ENCODE data around the gene AKAP13. TPM values are rescaled to one million over a fixed set of nuclear protein-coding genes. Genes with fewer than 3 reads are reported as not detected.

AKAP13 gene
- total RNA-seq, 1 experiment from 2014 or later: 54.5 TPM

GRCh38 chr15:85423256-85423655 lies 42.9 kb downstream of the AKAP13 start:
- CTCF ChIA-PET: no interaction called here
- POLR2A ChIA-PET (ENCODE audit: low non-redundant PET): no interaction called here
- intact Hi-C loops (cut with micrococcal nuclease; ENCODE audit: unreplicated experiment): no loop called here

DNA sequence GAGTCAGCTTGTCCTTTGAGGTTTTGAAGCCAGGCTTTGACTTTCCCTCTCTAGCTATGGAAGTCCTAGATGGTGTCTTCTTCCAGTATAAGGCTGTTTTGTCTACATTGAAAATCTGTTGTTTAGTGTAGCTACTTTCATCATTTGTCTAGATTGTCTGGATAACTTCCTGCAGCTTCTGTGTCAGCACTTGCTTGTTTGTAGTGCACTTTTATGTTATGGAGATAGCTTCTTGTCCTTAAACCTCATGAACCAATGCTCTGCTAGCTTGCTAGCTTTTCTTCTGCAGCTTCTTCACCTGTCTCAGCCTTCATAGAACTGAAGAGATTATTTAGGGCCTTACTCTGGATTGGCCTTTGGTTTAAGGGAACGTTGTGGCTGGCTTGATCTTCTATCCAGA lies 43.8 kb downstream of the AKAP13 start:
- ChIA-PET CTCF (no interaction called here), POLR2A (ENCODE audit: low non-redundant PET) (no interaction called here)
- no peak overlapping the region for H3K27ac ChIP-seq (ENCODE audit: low read depth, low read length, poor library complexity, severe bottlenecking)
- no peaks in the 10 kb centered on the region for H3K9me3 ChIP-seq (ENCODE audit: low read depth, low read length, poor library complexity, severe bottlenecking)
- TF ChIP-seq, protein P1, sequence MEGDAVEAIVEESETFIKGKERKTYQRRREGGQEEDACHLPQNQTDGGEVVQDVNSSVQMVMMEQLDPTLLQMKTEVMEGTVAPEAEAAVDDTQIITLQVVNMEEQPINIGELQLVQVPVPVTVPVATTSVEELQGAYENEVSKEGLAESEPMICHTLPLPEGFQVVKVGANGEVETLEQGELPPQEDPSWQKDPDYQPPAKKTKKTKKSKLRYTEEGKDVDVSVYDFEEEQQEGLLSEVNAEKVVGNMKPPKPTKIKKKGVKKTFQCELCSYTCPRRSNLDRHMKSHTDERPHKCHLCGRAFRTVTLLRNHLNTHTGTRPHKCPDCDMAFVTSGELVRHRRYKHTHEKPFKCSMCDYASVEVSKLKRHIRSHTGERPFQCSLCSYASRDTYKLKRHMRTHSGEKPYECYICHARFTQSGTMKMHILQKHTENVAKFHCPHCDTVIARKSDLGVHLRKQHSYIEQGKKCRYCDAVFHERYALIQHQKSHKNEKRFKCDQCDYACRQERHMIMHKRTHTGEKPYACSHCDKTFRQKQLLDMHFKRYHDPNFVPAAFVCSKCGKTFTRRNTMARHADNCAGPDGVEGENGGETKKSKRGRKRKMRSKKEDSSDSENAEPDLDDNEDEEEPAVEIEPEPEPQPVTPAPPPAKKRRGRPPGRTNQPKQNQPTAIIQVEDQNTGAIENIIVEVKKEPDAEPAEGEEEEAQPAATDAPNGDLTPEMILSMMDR (conservative IDR thresholded peaks at IDR 0.05; ENCODE audit: low read depth, low read length): no peak
- no peak for TF ChIP-seq EZH2 (IDR thresholded peaks at IDR 0.05; ENCODE audit: borderline replicate concordance, low read depth, low read length, poor library complexity, severe bottlenecking)
- peaks cover 40% of the 10 kb centered on the region for H3K4me1 ChIP-seq (ENCODE audit: insufficient read depth, low read length, poor library complexity, severe bottlenecking)
- intact Hi-C loops (cut with micrococcal nuclease; ENCODE audit: unreplicated experiment): no loop called here
- no peaks in the 10 kb centered on the region for H3K36me3 ChIP-seq (ENCODE audit: insufficient read depth, low read length, poor library complexity, severe bottlenecking)
- no peak overlapping the region for H3K4me3 ChIP-seq (ENCODE audit: low read depth, low read length, poor library complexity, severe bottlenecking)
- no peak for DNase-seq (ENCODE audit: low spot score)
- BruUV-seq (replicated peaks): no TSS peak
- no peaks in the 10 kb centered on the region for H3K27me3 ChIP-seq (replicated peaks; ENCODE audit: insufficient read depth, low read depth, low read length, poor library complexity)

More at GRCh38 chr15:85423256-85423655, 42.9 kb downstream of the AKAP13 start:
- Histone ChIP-seq H3K27ac (ENCODE audit: low read depth, low read length, poor library complexity, severe bottlenecking) (no peak overlapping the region), H3K9me3 (ENCODE audit: low read depth, low read length, poor library complexity, severe bottlenecking) (no peaks in the 10 kb centered on the region), H3K36me3 (ENCODE audit: insufficient read depth, low read length, poor library complexity, severe bottlenecking) (no peaks in the 10 kb centered on the region), H3K4me3 (ENCODE audit: low read depth, low read length, poor library complexity, severe bottlenecking) (no peak overlapping the region), H3K4me1 (ENCODE audit: insufficient read depth, low read length, poor library complexity, severe bottlenecking) (peaks cover 38% of the 10 kb centered on the region), H3K27me3 (replicated peaks; ENCODE audit: insufficient read depth, low read depth, low read length, poor library complexity) (no peaks in the 10 kb centered on the region)
- no TSS peak for BruUV-seq (replicated peaks)
- TF ChIP-seq, protein P1 (conservative IDR thresholded peaks at IDR 0.05; ENCODE audit: low read depth, low read length): no peak
- no peak for TF ChIP-seq EZH2 (IDR thresholded peaks at IDR 0.05; ENCODE audit: borderline replicate concordance, low read depth, low read length, poor library complexity, severe bottlenecking)
- no peak for DNase-seq (ENCODE audit: low spot score)

- TF ChIP-seq, protein P1 (conservative IDR thresholded peaks at IDR 0.05; ENCODE audit: low read depth, low read length): no peak
- no peak for TF ChIP-seq EZH2 (IDR thresholded peaks at IDR 0.05; ENCODE audit: borderline replicate concordance, low read depth, low read length, poor library complexity, severe bottlenecking)
- peaks cover 38% of the 10 kb centered on the region for H3K4me1 ChIP-seq (ENCODE audit: insufficient read depth, low read length, poor library complexity, severe bottlenecking)
- no TSS peak for BruUV-seq (replicated peaks)
- H3K36me3 ChIP-seq (ENCODE audit: insufficient read depth, low read length, poor library complexity, severe bottlenecking): no peaks in the 10 kb centered on the region
- intact Hi-C loops (cut with micrococcal nuclease; ENCODE audit: unreplicated experiment): no loop called here
- H3K4me3 ChIP-seq (ENCODE audit: low read depth, low read length, poor library complexity, severe bottlenecking): no peak overlapping the region
- ChIA-PET CTCF (no interaction called here), POLR2A (ENCODE audit: low non-redundant PET) (no interaction called here)
- no peaks in the 10 kb centered on the region for H3K27me3 ChIP-seq (replicated peaks; ENCODE audit: insufficient read depth, low read depth, low read length, poor library complexity)
- no peaks in the 10 kb centered on the region for H3K9me3 ChIP-seq (ENCODE audit: low read depth, low read length, poor library complexity, severe bottlenecking)
- H3K27ac ChIP-seq (ENCODE audit: low read depth, low read length, poor library complexity, severe bottlenecking): no peak overlapping the region
- DNase-seq (ENCODE audit: low spot score): no peak
Observed at GRCh38 chr15:85426481-85426880, 46.1 kb downstream of the AKAP13 start.

Data from A673 (cell line).